ENCODE results near the gene PDZD7. TPM values are rescaled to one million over a fixed set of nuclear protein-coding genes. Genes with fewer than 3 reads are reported as not detected.

Gene PDZD7
- total and polyA plus RNA-seq, 4 donors: 0.06 to 0.09 (median 0.07) TPM; not detected in 1

GRCh38 chr10:101054351-101054750, 23.4 kb upstream of the PDZD7 start:
- peaks cover 0 to 2% (median under 1%) of the 10 kb centered on the region in 4 donors for H3K27me3 ChIP-seq (ENCODE audit: control insufficient read depth in 4 of 4, insufficient read depth in 4 of 4, low read length in 3 of 4)
- DNase-seq (ENCODE audit: low spot score): no peak
- no peaks in the 10 kb centered on the region for H3K9me3 ChIP-seq (ENCODE audit: control insufficient read depth in 4 of 4, low read length in 3 of 4)
- no peak overlapping the region for H3K9ac ChIP-seq (ENCODE audit: low read depth in 1 of 2, low read length in 2 of 2)
- no peak overlapping the region for H3K4me3 ChIP-seq (ENCODE audit: low read depth in 1 of 3, low read length in 3 of 3)
- peaks cover 0 to 11% (median 3%) of the 10 kb centered on the region in 4 donors for H3K4me1 ChIP-seq (ENCODE audit: control insufficient read depth in 4 of 4, insufficient read depth in 4 of 4, low read length in 3 of 4)
- H3K27ac ChIP-seq (ENCODE audit: low read depth in 1 of 2, low read length in 2 of 2): no peak overlapping the region
- no peaks in the 10 kb centered on the region for H3K36me3 ChIP-seq (ENCODE audit: control insufficient read depth in 4 of 4, insufficient read depth in 3 of 4, low read depth in 1 of 4, low read length in 3 of 4)
- TF ChIP-seq RAD21 (IDR thresholded peaks at IDR 0.05) (no peak), EGR1 (IDR thresholded peaks at IDR 0.05; ENCODE audit: low read depth in 2 of 2) (no peak), SP1 (IDR thresholded peaks at IDR 0.05) (no peak), RXRA (IDR thresholded peaks at IDR 0.05) (no peak), YY1 (IDR thresholded peaks at IDR 0.05) (no peak), CTCF (IDR thresholded peaks at IDR 0.05; ENCODE audit: low read depth, low read length, missing input control) (no peak), REST (IDR thresholded peaks at IDR 0.05) (no peak), TAF1 (conservative IDR thresholded peaks at IDR 0.05) (no peak), MAX (IDR thresholded peaks at IDR 0.05) (no peak), HNF4A (conservative IDR thresholded peaks at IDR 0.05) (no peak), ZBTB33 (IDR thresholded peaks at IDR 0.05) (no peak), FOXA2 (IDR thresholded peaks at IDR 0.05) (no peak), FOXA1 (IDR thresholded peaks at IDR 0.05) (no peak), GABPA (IDR thresholded peaks at IDR 0.05 in 1 of 2, conservative IDR thresholded peaks at IDR 0.05 in 1 of 2) (no peak), ATF3 (IDR thresholded peaks at IDR 0.05) (no peak), HNF4G (IDR thresholded peaks at IDR 0.05) (no peak), JUND (IDR thresholded peaks at IDR 0.05) (no peak), NR2F2 (IDR thresholded peaks at IDR 0.05) (no peak)
- WGBS: 86% methylated on average over 1 of the region's 1 CpG
